GM23248 (cell line): ENCODE results near the gene IGSF10.

Experiments used
- EZH2 ChIP-seq: fragments of 200-600 bp; sonication (generic); IDR thresholded peaks from 2 replicates; pipeline ENCODE4 v1.6.1; 2018; ENCODE audit warnings: antibody characterized with exemption, mild to moderate bottlenecking; ENCODE audit not compliant: insufficient read depth, poor library complexity, severe bottlenecking
- EZH2phosphoT487 ChIP-seq: fragments of 200-600 bp; sonication (generic); IDR thresholded peaks from 2 replicates; pipeline ENCODE4 v1.6.1; 2018; ENCODE audit warnings: antibody characterized with exemption, moderate library complexity, mild to moderate bottlenecking, low read depth; ENCODE audit not compliant: insufficient read depth

GRCh38 chr3:151456065-151456464 lies 4.8 kb downstream of the IGSF10 start:
- TF ChIP-seq EZH2 (no peak), EZH2phosphoT487 (no peak)
